GM23338 (cell line): Measurements from ENCODE around the gene ARL15. TPM values are rescaled to one million over a fixed set of nuclear protein-coding genes. Genes with fewer than 3 reads are reported as not detected.

Experiments used
- ATAC-seq: fragments of 200-7000 bp; cut with Tn5 transposase; 3 replicates; pipeline ENCODE4 v1.9.1; 2020
- DNase-seq: peaks from one replicate; pipeline ENCODE4 v3.0.0-alpha.2; 2015; ENCODE audit warnings: low spot score
- H2AFZ ChIP-seq: fragments of 200-600 bp; sonication (generic); 2 replicates; pipeline ENCODE4 v1.8.0; 2016; ENCODE audit warnings: antibody characterized with exemption, mild to moderate bottlenecking, moderate library complexity
- H3F3A ChIP-seq: fragments of 200-600 bp; sonication (generic); replicated peaks from 2 replicates; pipeline ENCODE4 v1.8.0; 2017; ENCODE audit warnings: antibody characterized with exemption, mixed run types, low read depth
- H3K27ac ChIP-seq: fragments of 200-600 bp; sonication (generic); 2 replicates; pipeline ENCODE4 v1.6.1; 2016; ENCODE audit warnings: low read depth
- H3K27me3 ChIP-seq: fragments of 200-600 bp; sonication (generic); 2 replicates; pipeline ENCODE4 v1.8.0; 2016; ENCODE audit warnings: mild to moderate bottlenecking, mixed run types, moderate library complexity; ENCODE audit not compliant: insufficient read depth
- H3K36me3 ChIP-seq: fragments of 200-600 bp; sonication (generic); 2 replicates; pipeline ENCODE4 v1.8.0; 2016; ENCODE audit warnings: mild to moderate bottlenecking; ENCODE audit not compliant: insufficient read depth
- H3K4me1 ChIP-seq: fragments of 200-600 bp; sonication (generic); 2 replicates; pipeline ENCODE4 v1.8.0; 2016; ENCODE audit warnings: mild to moderate bottlenecking, moderate library complexity; ENCODE audit not compliant: insufficient read depth
- H3K4me2 ChIP-seq: fragments of 200-600 bp; sonication (generic); 2 replicates; pipeline ENCODE4 v1.7.1; 2017; ENCODE audit warnings: mixed run types
- H3K4me3 ChIP-seq: fragments of 200-600 bp; sonication (generic); 2 replicates; pipeline ENCODE4 v1.6.1; 2016; ENCODE audit warnings: mixed run types
- H3K79me2 ChIP-seq: fragments of 200-600 bp; sonication (generic); replicated peaks from 2 replicates; pipeline ENCODE4 v1.8.0; 2017; ENCODE audit warnings: mild to moderate bottlenecking; ENCODE audit not compliant: insufficient read depth
- H3K9me2 ChIP-seq: fragments of 200-600 bp; sonication (generic); 2 replicates; pipeline ENCODE4 v1.8.0; 2017; ENCODE audit not compliant: insufficient read depth
- H4K20me1 ChIP-seq: fragments of 200-600 bp; sonication (generic); replicated peaks from 2 replicates; pipeline ENCODE4 v1.8.0; 2017; ENCODE audit warnings: mild to moderate bottlenecking; ENCODE audit not compliant: insufficient read depth
- H3K27ac Mint-ChIP-seq: 2 replicates; pipeline ENCODE4 v1.8.0; 2020; ENCODE audit warnings: inconsistent platforms, mild to moderate bottlenecking, moderate library complexity, mixed read lengths
- H3K27me3 Mint-ChIP-seq: 3 replicates; pipeline ENCODE4 v1.8.0; 2022; ENCODE audit warnings: low read depth, mild to moderate bottlenecking, moderate library complexity, mixed read lengths, inconsistent platforms; ENCODE audit not compliant: insufficient read depth, poor library complexity
- H3K36me3 Mint-ChIP-seq: 3 replicates; pipeline ENCODE4 v1.8.0; 2021; ENCODE audit warnings: low read depth, mild to moderate bottlenecking, inconsistent platforms, moderate library complexity, mixed read lengths
- H3K4me1 Mint-ChIP-seq: 3 replicates; pipeline ENCODE4 v1.8.0; 2020; ENCODE audit warnings: mild to moderate bottlenecking, inconsistent platforms, mixed read lengths
- H3K4me3 Mint-ChIP-seq: 3 replicates; pipeline ENCODE4 v1.8.0; 2021; ENCODE audit warnings: moderate library complexity, mild to moderate bottlenecking, inconsistent platforms, mixed read lengths
- H3K9me3 Mint-ChIP-seq: 3 replicates; pipeline ENCODE4 v1.8.0; 2020; ENCODE audit warnings: moderate library complexity, mild to moderate bottlenecking, inconsistent platforms, mixed read lengths
- CREB1 ChIP-seq: fragments of 250-450 bp; sonication (Bioruptor Pico); IDR thresholded peaks from 2 replicates; pipeline ENCODE4 v1.5.0; 2020; ENCODE audit warnings: low read depth, mild to moderate bottlenecking, moderate library complexity
- ETS1 ChIP-seq: IDR thresholded peaks from 2 replicates; pipeline ENCODE4 v1.6.1; 2016; ENCODE audit warnings: antibody characterized with exemption
- EZH2 ChIP-seq: fragments of 200-600 bp; sonication (generic); IDR thresholded peaks from one replicate; pipeline ENCODE4 v1.8.0; 2017; ENCODE audit warnings: antibody characterized with exemption, mild to moderate bottlenecking, low read depth; ENCODE audit not compliant: unreplicated experiment
- EZH2phosphoT487 ChIP-seq: fragments of 200-600 bp; sonication (generic); IDR thresholded peaks from one replicate; pipeline ENCODE4 v1.8.1; 2018; ENCODE audit warnings: antibody characterized with exemption; ENCODE audit not compliant: unreplicated experiment
- NANOG ChIP-seq: IDR thresholded peaks from 2 replicates; pipeline ENCODE4 v1.6.1; 2016; ENCODE audit warnings: antibody characterized with exemption, borderline replicate concordance
- ZNF114 ChIP-seq: fragments of 250-450 bp; sonication (Bioruptor Pico); IDR thresholded peaks from 2 replicates; pipeline ENCODE4 v1.5.0; 2020; ENCODE audit warnings: mild to moderate bottlenecking, moderate library complexity
- ZNF331 ChIP-seq: fragments of 250-450 bp; sonication (Bioruptor Pico); IDR thresholded peaks from 2 replicates; pipeline ENCODE4 v1.5.0; 2020; ENCODE audit warnings: low read depth, mild to moderate bottlenecking, moderate library complexity
- polyA plus RNA-seq: library from polyadenylated mRNA; unstranded; fragments of >200 nt; fragmentation: Nextera tagmentation; extraction: Ambion mirVana; gene quantifications from 2 replicates; pipeline ENCODE4 v1.2.1, GENCODE V29; 2016
- total RNA-seq: library from RNA; depleted of rRNA; stranded (reverse); fragments of >200 nt; shearing (Covaris generic); gene quantifications from 2 replicates; pipeline ENCODE4 v1.2.3, GENCODE V29; 2014
- TF ChIP-seq, protein P1 (sequence below): IDR thresholded peaks from one replicate; pipeline ENCODE4 v1.6.1; 2018; ENCODE audit warnings: antibody characterized with exemption; ENCODE audit not compliant: unreplicated experiment
- TF ChIP-seq, protein P2 (sequence below): fragments of 250-450 bp; sonication (Bioruptor Pico); IDR thresholded peaks from 2 replicates; pipeline ENCODE4 v1.5.0; 2020; ENCODE audit warnings: mild to moderate bottlenecking, moderate library complexity

Gene ARL15
- total and polyA plus RNA-seq, 2 experiments from 2014 or later, result 13.0 to 54.0 TPM

- TF ChIP-seq, protein P1, sequence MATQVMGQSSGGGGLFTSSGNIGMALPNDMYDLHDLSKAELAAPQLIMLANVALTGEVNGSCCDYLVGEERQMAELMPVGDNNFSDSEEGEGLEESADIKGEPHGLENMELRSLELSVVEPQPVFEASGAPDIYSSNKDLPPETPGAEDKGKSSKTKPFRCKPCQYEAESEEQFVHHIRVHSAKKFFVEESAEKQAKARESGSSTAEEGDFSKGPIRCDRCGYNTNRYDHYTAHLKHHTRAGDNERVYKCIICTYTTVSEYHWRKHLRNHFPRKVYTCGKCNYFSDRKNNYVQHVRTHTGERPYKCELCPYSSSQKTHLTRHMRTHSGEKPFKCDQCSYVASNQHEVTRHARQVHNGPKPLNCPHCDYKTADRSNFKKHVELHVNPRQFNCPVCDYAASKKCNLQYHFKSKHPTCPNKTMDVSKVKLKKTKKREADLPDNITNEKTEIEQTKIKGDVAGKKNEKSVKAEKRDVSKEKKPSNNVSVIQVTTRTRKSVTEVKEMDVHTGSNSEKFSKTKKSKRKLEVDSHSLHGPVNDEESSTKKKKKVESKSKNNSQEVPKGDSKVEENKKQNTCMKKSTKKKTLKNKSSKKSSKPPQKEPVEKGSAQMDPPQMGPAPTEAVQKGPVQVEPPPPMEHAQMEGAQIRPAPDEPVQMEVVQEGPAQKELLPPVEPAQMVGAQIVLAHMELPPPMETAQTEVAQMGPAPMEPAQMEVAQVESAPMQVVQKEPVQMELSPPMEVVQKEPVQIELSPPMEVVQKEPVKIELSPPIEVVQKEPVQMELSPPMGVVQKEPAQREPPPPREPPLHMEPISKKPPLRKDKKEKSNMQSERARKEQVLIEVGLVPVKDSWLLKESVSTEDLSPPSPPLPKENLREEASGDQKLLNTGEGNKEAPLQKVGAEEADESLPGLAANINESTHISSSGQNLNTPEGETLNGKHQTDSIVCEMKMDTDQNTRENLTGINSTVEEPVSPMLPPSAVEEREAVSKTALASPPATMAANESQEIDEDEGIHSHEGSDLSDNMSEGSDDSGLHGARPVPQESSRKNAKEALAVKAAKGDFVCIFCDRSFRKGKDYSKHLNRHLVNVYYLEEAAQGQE, result no peak
- TF ChIP-seq ZNF114 (CRISPR knock-in tag) (no peak), NANOG (no peak), EZH2phosphoT487 (no peak), ETS1 (no peak)
These were observed 37.0 kb upstream of the ARL15 start (continued) for GRCh38 chr5:54347221-54347865.

DNA sequence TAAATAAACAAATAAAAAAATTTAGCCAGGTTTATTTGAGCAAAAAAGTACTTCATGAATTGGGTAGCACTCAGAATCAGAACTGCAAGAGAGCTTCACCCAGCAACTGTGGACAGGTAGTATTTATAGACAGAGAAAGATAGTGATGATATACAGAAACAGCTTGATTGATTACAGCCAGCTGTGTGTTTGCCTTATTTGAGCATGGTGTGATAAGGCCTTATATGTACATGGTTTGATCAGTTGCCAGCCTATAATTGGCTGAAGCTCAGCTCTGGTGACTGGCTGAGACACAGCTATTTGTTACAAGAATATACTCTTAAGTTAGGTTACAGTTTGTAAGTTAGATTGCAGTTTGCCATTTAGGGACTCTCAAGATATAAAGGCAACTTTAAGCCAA lies 34.3 kb upstream of the ARL15 start:
- H2AFZ ChIP-seq, result no peak overlapping the region
- H3K36me3 ChIP-seq, result peaks cover 24% of the 10 kb centered on the region
- H3K9me3 Mint-ChIP-seq, result peaks cover 51% of the 10 kb centered on the region

More for the DNA sequence above, 34.3 kb upstream of the ARL15 start:
- H3K27ac Mint-ChIP-seq, result no peak overlapping the region
- Histone ChIP-seq H3K79me2 (no peaks in the 10 kb centered on the region), H3K27me3 (no peaks in the 10 kb centered on the region), H3F3A (no peaks in the 10 kb centered on the region), H3K4me3 (no peak overlapping the region), H3K27ac (no peak overlapping the region), H3K9me2 (0 out of 2 replicates have a peak, but pooled peaks cover under 1% of the 10 kb centered on the region), H3K4me2 (no peak overlapping the region), H3K4me1 (no peaks in the 10 kb centered on the region), H4K20me1 (no peaks in the 10 kb centered on the region)
- ATAC-seq (no peak), DNase-seq (no peak)
- TF ChIP-seq ZNF331 (CRISPR knock-in tag) (no peak), EZH2phosphoT487 (no peak), CREB1 (CRISPR knock-in tag) (no peak), EZH2 (no peak)
- TF ChIP-seq, protein P2, sequence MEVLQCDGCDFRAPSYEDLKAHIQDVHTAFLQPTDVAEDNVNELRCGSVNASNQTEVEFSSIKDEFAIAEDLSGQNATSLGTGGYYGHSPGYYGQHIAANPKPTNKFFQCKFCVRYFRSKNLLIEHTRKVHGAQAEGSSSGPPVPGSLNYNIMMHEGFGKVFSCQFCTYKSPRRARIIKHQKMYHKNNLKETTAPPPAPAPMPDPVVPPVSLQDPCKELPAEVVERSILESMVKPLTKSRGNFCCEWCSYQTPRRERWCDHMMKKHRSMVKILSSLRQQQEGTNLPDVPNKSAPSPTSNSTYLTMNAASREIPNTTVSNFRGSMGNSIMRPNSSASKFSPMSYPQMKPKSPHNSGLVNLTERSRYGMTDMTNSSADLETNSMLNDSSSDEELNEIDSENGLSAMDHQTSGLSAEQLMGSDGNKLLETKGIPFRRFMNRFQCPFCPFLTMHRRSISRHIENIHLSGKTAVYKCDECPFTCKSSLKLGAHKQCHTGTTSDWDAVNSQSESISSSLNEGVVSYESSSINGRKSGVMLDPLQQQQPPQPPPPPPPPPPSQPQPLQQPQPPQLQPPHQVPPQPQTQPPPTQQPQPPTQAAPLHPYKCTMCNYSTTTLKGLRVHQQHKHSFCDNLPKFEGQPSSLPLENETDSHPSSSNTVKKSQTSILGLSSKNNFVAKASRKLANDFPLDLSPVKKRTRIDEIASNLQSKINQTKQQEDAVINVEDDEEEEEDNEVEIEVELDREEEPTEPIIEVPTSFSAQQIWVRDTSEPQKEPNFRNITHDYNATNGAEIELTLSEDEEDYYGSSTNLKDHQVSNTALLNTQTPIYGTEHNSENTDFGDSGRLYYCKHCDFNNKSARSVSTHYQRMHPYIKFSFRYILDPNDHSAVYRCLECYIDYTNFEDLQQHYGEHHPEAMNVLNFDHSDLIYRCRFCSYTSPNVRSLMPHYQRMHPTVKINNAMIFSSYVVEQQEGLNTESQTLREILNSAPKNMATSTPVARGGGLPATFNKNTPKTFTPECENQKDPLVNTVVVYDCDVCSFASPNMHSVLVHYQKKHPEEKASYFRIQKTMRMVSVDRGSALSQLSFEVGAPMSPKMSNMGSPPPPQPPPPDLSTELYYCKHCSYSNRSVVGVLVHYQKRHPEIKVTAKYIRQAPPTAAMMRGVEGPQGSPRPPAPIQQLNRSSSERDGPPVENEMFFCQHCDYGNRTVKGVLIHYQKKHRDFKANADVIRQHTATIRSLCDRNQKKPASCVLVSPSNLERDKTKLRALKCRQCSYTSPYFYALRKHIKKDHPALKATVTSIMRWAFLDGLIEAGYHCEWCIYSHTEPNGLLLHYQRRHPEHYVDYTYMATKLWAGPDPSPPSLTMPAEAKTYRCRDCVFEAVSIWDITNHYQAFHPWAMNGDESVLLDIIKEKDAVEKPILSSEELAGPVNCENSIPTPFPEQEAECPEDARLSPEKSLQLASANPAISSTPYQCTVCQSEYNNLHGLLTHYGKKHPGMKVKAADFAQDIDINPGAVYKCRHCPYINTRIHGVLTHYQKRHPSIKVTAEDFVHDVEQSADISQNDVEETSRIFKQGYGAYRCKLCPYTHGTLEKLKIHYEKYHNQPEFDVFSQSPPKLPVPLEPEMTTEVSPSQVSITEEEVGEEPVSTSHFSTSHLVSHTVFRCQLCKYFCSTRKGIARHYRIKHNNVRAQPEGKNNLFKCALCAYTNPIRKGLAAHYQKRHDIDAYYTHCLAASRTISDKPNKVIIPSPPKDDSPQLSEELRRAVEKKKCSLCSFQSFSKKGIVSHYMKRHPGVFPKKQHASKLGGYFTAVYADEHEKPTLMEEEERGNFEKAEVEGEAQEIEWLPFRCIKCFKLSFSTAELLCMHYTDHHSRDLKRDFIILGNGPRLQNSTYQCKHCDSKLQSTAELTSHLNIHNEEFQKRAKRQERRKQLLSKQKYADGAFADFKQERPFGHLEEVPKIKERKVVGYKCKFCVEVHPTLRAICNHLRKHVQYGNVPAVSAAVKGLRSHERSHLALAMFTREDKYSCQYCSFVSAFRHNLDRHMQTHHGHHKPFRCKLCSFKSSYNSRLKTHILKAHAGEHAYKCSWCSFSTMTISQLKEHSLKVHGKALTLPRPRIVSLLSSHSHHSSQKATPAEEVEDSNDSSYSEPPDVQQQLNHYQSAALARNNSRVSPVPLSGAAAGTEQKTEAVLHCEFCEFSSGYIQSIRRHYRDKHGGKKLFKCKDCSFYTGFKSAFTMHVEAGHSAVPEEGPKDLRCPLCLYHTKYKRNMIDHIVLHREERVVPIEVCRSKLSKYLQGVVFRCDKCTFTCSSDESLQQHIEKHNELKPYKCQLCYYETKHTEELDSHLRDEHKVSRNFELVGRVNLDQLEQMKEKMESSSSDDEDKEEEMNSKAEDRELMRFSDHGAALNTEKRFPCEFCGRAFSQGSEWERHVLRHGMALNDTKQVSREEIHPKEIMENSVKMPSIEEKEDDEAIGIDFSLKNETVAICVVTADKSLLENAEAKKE (CRISPR knock-in tag), result no peak
- H3K4me3 Mint-ChIP-seq, result no peak overlapping the region
- H3K27me3 Mint-ChIP-seq, result no peaks in the 10 kb centered on the region
- H3K36me3 Mint-ChIP-seq, result peaks cover 23% of the 10 kb centered on the region
- no peaks in the 10 kb centered on the region for H3K4me1 Mint-ChIP-seq
